HCT116 (cell line): ENCODE data around the gene KLRF2. TPM values are rescaled to one million over a fixed set of nuclear protein-coding genes. Genes with fewer than 3 reads are reported as not detected.

ENCODE experiments used
- ATAC-seq: fragments of 200-7000 bp; cut with Tn5 transposase; 2 replicates; pipeline ENCODE4 v1.9.1; 2020; ENCODE audit warnings: mild to moderate bottlenecking, moderate library complexity
- BruUV-seq: library from RNA; stranded (reverse); fragments of 400-500 nt; replicated peaks from 2 replicates; lab custom pipeline; 2021; lab: Mats Ljungman, UMichigan
- CTCF ChIA-PET: fragments of 300-600 bp; sonication (Branson Sonifier 250); formaldehyde crosslinking; loops from one replicate; lab custom pipeline; 2021; ENCODE audit warnings: antibody characterized with exemption; lab: Charles Lee
- POLR2A ChIA-PET: fragments of 300-600, 350-600 bp; sonication (Branson Sonifier 250); formaldehyde crosslinking; loops from one replicate; lab custom pipeline; 2021; ENCODE audit warnings: antibody characterized with exemption; lab: Charles Lee
- RAD21 ChIA-PET, 2 experiments: fragments of 300-600 bp; sonication (Branson Sonifier 250); formaldehyde crosslinking; loops; one replicate each; lab custom pipeline; 2023; ENCODE audit warnings: low total read pairs in 2 of 2; ENCODE audit not compliant: uncharacterized antibody in 2 of 2, unreplicated experiment in 2 of 2, low non-redundant PET in 1 of 2; lab: Charles Lee
- DNase-seq: peaks from one replicate; pipeline ENCODE4 v3.0.0-alpha.2; 2010; ENCODE audit warnings: low read depth, low spot score
- H2AFZ ChIP-seq: fragments of 200-600 bp; shearing (Covaris generic), sonication (generic); 2 replicates; pipeline ENCODE4 v1.6.1; 2017; ENCODE audit warnings: low read depth, mixed run types, mixed read lengths, antibody characterized with exemption, low read length; ENCODE audit not compliant: poor library complexity, severe bottlenecking
- H3K27ac ChIP-seq: 2 replicates; pipeline ENCODE4 v1.5.1; 2012; ENCODE audit warnings: low read depth, low read length
- H3K27me3 ChIP-seq: fragments of 200-600 bp; sonication (generic); 2 replicates; pipeline ENCODE4 v1.6.1; 2016; ENCODE audit warnings: mixed run types, low read length, mixed read lengths; ENCODE audit not compliant: insufficient read depth
- H3K36me3 ChIP-seq, 2 experiments: fragments of 200-500 bp in 1 of 2; fragments of 200-600 bp in 1 of 2; sonication (Bioruptor generic) in 1 of 2; sonication (generic) in 1 of 2; 2 replicates each; pipeline versions ENCODE4 v1.5.1 to v1.6.1; 2014 to 2016; ENCODE audit warnings: low read length in 2 of 2, inconsistent platforms in 1 of 2, mixed read lengths in 1 of 2, mixed run types in 1 of 2; ENCODE audit not compliant: insufficient read depth in 2 of 2, control insufficient read depth in 1 of 2
- H3K4me1 ChIP-seq, 2 experiments: fragments of 200-600 bp in 1 of 2; sonication (generic) in 1 of 2; 2 replicates each; pipeline versions ENCODE4 v1.5.1 to v1.6.1; 2012 to 2017; ENCODE audit warnings: low read length in 2 of 2, inconsistent platforms in 1 of 2, mild to moderate bottlenecking in 1 of 2, mixed read lengths in 1 of 2, mixed run types in 1 of 2, moderate library complexity in 1 of 2; ENCODE audit not compliant: insufficient read depth in 2 of 2, control insufficient read depth in 1 of 2
- H3K4me2 ChIP-seq: fragments of 200-600 bp; sonication (generic); 2 replicates; pipeline ENCODE4 v1.6.1; 2017; ENCODE audit warnings: mixed run types, low read length, mixed read lengths
- H3K4me3 ChIP-seq, 2 experiments: fragments of 200-600 bp in 1 of 2; sonication (generic) in 1 of 2; replicated peaks in 1 of 2; 2 replicates each; pipeline ENCODE4 v1.5.1; 2011 to 2016; ENCODE audit warnings: low read length in 2 of 2, control low read depth in 1 of 2, low read depth in 1 of 2, mild to moderate bottlenecking in 1 of 2, mixed read lengths in 1 of 2, mixed run types in 1 of 2
- H3K79me2 ChIP-seq: fragments of 200-600 bp; sonication (generic); 2 replicates; pipeline ENCODE4 v1.6.1; 2017; ENCODE audit warnings: mild to moderate bottlenecking, mixed run types, low read length, moderate library complexity, mixed read lengths; ENCODE audit not compliant: insufficient read depth
- H3K9ac ChIP-seq: fragments of 200-600 bp; sonication (generic); 2 replicates; pipeline ENCODE4 v1.6.1; 2016; ENCODE audit warnings: low read length, mixed read lengths
- H3K9me2 ChIP-seq: fragments of 200-600 bp; sonication (generic), shearing (Covaris generic); 2 replicates; pipeline ENCODE4 v1.6.1; 2017; ENCODE audit warnings: mixed run types, mild to moderate bottlenecking, moderate library complexity; ENCODE audit not compliant: insufficient read depth
- H3K9me3 ChIP-seq, 2 experiments: fragments of 200-500 bp in 1 of 2; fragments of 200-600 bp in 1 of 2; sonication (Bioruptor generic) in 1 of 2; sonication (generic) in 1 of 2; 2 replicates each; pipeline ENCODE4 v1.6.1; 2014 to 2017; ENCODE audit warnings: low read length in 2 of 2, mixed read lengths in 2 of 2, inconsistent platforms in 1 of 2, low read depth in 1 of 2, mild to moderate bottlenecking in 1 of 2, mixed run types in 1 of 2, moderate library complexity in 1 of 2; ENCODE audit not compliant: control insufficient read depth in 1 of 2, insufficient read depth in 1 of 2
- H4K20me1 ChIP-seq: fragments of 200-600 bp; sonication (generic), shearing (Covaris generic); 2 replicates; pipeline ENCODE4 v1.6.1; 2017; ENCODE audit warnings: mixed run types, mild to moderate bottlenecking, moderate library complexity; ENCODE audit not compliant: insufficient read depth
- ATF3 ChIP-seq: IDR thresholded peaks from 2 replicates; pipeline ENCODE4 v1.6.1; 2012
- CTCF ChIP-seq, 3 experiments: fragments of 200-600 bp in 1 of 3; sonication (generic) in 1 of 3; IDR thresholded peaks in 2 of 3; conservative IDR thresholded peaks in 1 of 3; 2 replicates each; pipeline ENCODE4 v1.5.1; 2012 to 2017; ENCODE audit warnings: low read depth in 2 of 3, low read length in 2 of 3, antibody characterized with exemption in 1 of 3, borderline replicate concordance in 1 of 3, control low read depth in 1 of 3, mild to moderate bottlenecking in 1 of 3, mixed read lengths in 1 of 3, mixed run types in 1 of 3, moderate library complexity in 1 of 3; ENCODE audit not compliant: insufficient read depth in 1 of 3
- EZH2phosphoT487 ChIP-seq: fragments of 200-600 bp; IDR thresholded peaks from 2 replicates; pipeline ENCODE4 v1.6.1; 2018; ENCODE audit warnings: antibody characterized with exemption, borderline replicate concordance
- FOSL1 ChIP-seq: IDR thresholded peaks from 2 replicates; pipeline ENCODE4 v1.6.1; 2012; ENCODE audit warnings: low read depth
- POLR2A ChIP-seq: IDR thresholded peaks from 2 replicates; pipeline ENCODE4 v1.7.0; 2011; ENCODE audit warnings: borderline replicate concordance; ENCODE audit not compliant: insufficient read depth, insufficient read length; ENCODE audit errors: extremely low read depth
- SRF ChIP-seq: IDR thresholded peaks from 2 replicates; pipeline ENCODE4 v1.6.1; 2012; ENCODE audit warnings: low read depth
- intact Hi-C: fragments of 100-400 bp; cut with micrococcal nuclease; formaldehyde crosslinking; loops from 2 replicates; pipeline ENCODE4 v1.10.0; 2022
- total RNA-seq: library from RNA; stranded (reverse); gene quantifications from one replicate; pipeline ENCODE4 v1.2.1, GENCODE V29; 2021; ENCODE audit not compliant: unreplicated experiment

Gene KLRF2
- total RNA-seq, 1 experiment from 2014 or later: not detected

GRCh38 chr12:9897535-9897934 is 16.2 kb downstream of the KLRF2 start:
- POLR2A ChIA-PET: no interaction called here

GRCh38 chr12:9899209-9899608 is 17.9 kb downstream of the KLRF2 start:
- ChIA-PET RAD21 (no interaction called here), POLR2A (no interaction called here), CTCF (no interaction called here)
- Histone ChIP-seq H3K9me3 (no peaks in the 10 kb centered on the region; a peak in 1 of 4 replicates), H3K4me2 (no peak overlapping the region), H3K27ac (no peak overlapping the region), H3K4me3 (no peak overlapping the region), H3K27me3 (peaks cover 35% of the 10 kb centered on the region), H3K36me3 (no peaks in the 10 kb centered on the region), H3K9me2 (no peaks in the 10 kb centered on the region), H2AFZ (no peak overlapping the region), H3K4me1 (no peaks in the 10 kb centered on the region), H3K79me2 (no peaks in the 10 kb centered on the region), H4K20me1 (no peaks in the 10 kb centered on the region), H3K9ac (no peak overlapping the region)
- DNase-seq: no peak
- no TSS peak for BruUV-seq
- no peak for ATAC-seq
- intact Hi-C loops: no loop called here
- TF ChIP-seq FOSL1: no peak
- no peak for TF ChIP-seq POLR2A
- TF ChIP-seq EZH2phosphoT487: no peak
- no peak for TF ChIP-seq CTCF (IDR thresholded peaks at IDR 0.05 in 2 of 3, conservative IDR thresholded peaks at IDR 0.05 in 1 of 3; ENCODE audit: borderline replicate concordance in 1 of 3, insufficient read depth in 1 of 3, low read depth in 2 of 3, low read length in 2 of 3)
- no peak for TF ChIP-seq ATF3

More at GRCh38 chr12:9897535-9897934, 16.2 kb downstream of the KLRF2 start:
- ATAC-seq (no peak), DNase-seq (no peak)
- Histone ChIP-seq H3K27me3 (peaks cover 39% of the 10 kb centered on the region), H4K20me1 (no peaks in the 10 kb centered on the region), H3K9ac (no peak overlapping the region), H3K4me2 (no peak overlapping the region), H2AFZ (no peak overlapping the region), H3K79me2 (no peaks in the 10 kb centered on the region), H3K4me3 (no peak overlapping the region), H3K36me3 (no peaks in the 10 kb centered on the region), H3K9me3 (no peaks in the 10 kb centered on the region; a peak in 1 of 4 replicates), H3K4me1 (no peaks in the 10 kb centered on the region), H3K9me2 (no peaks in the 10 kb centered on the region), H3K27ac (no peak overlapping the region)
- TF ChIP-seq SRF: no peak
- ChIA-PET RAD21 (no interaction called here), CTCF (no interaction called here)
- intact Hi-C loops: no loop called here
- no TSS peak for BruUV-seq
